Smooth muscle cell (in vitro differentiated cells): ENCODE data around the gene HAUS7. TPM values are rescaled to one million over a fixed set of nuclear protein-coding genes. Genes with fewer than 3 reads are reported as not detected.
"Not testable (repeated sequence)": the region's sequence is repeated elsewhere in the genome, so short reads cannot be mapped to it uniquely, and the experiment has no call there.

ENCODE experiments used
- DNase-seq: peaks from one replicate; lab custom pipeline; 2025; ENCODE audit not compliant: unreplicated experiment; lab: John Stamatoyannopoulos, UW
- H2AFZ ChIP-seq: fragments of 200-600 bp; sonication (generic); 2 replicates; pipeline ENCODE4 v1.6.0; 2016; ENCODE audit warnings: antibody characterized with exemption, low read depth, mild to moderate bottlenecking
- H3F3A ChIP-seq: fragments of 200-600 bp; sonication (generic); 2 replicates; pipeline ENCODE4 v1.6.0; 2017; ENCODE audit warnings: antibody characterized with exemption, low read depth
- H3K27ac ChIP-seq: fragments of 200-600 bp; sonication (generic); 2 replicates; pipeline ENCODE4 v1.5.1; 2016; ENCODE audit warnings: low read depth, mild to moderate bottlenecking
- H3K27me3 ChIP-seq: fragments of 200-600 bp; sonication (generic); 2 replicates; pipeline ENCODE4 v1.6.1; 2016; ENCODE audit warnings: low read depth, mild to moderate bottlenecking
- H3K36me3 ChIP-seq: fragments of 200-600 bp; sonication (generic); 2 replicates; pipeline ENCODE4 v1.5.1; 2016; ENCODE audit warnings: low read depth
- H3K4me1 ChIP-seq: fragments of 200-600 bp; sonication (generic); 2 replicates; pipeline ENCODE4 v1.5.1; 2016; ENCODE audit warnings: low read depth
- H3K4me2 ChIP-seq: fragments of 200-600 bp; sonication (generic); 2 replicates; pipeline ENCODE4 v1.6.0; 2016; ENCODE audit warnings: mild to moderate bottlenecking
- H3K4me3 ChIP-seq: fragments of 200-600 bp; sonication (generic); 2 replicates; pipeline ENCODE4 v1.5.1; 2016; ENCODE audit warnings: mild to moderate bottlenecking
- H3K79me2 ChIP-seq: fragments of 200-600 bp; sonication (generic); 2 replicates; pipeline ENCODE4 v1.6.0; 2016; ENCODE audit warnings: low read depth, mild to moderate bottlenecking
- H3K9ac ChIP-seq: fragments of 200-600 bp; sonication (generic); 2 replicates; pipeline ENCODE4 v1.6.0; 2016; ENCODE audit warnings: low read depth
- H3K9me3 ChIP-seq: fragments of 200-600 bp; sonication (generic); replicated peaks from 2 replicates; pipeline ENCODE4 v1.5.1; 2016; ENCODE audit warnings: low read depth
- H4K20me1 ChIP-seq: fragments of 200-600 bp; sonication (generic); 2 replicates; pipeline ENCODE4 v1.6.0; 2016; ENCODE audit warnings: low read depth
- CTCF ChIP-seq: fragments of 200-600 bp; sonication (generic); IDR thresholded peaks from 2 replicates; pipeline ENCODE4 v1.5.1; 2017; ENCODE audit warnings: borderline replicate concordance, mild to moderate bottlenecking, antibody characterized with exemption; ENCODE audit not compliant: insufficient read depth, poor library complexity, severe bottlenecking
- WGBS: methylation state at CpG from one replicate; pipeline ENCODE4 v1.1.7; 2016; ENCODE audit warnings: low lambda C conversion rate; 5-methylcytosine and 5-hydroxymethylcytosine counted together
- polyA plus RNA-seq: library from polyadenylated mRNA; unstranded; fragments of >200 nt; fragmentation: Nextera tagmentation; extraction: Ambion mirVana; gene quantifications from 2 replicates; pipeline ENCODE4 v1.2.1, GENCODE V29; 2016
- total RNA-seq: library from RNA; depleted of rRNA; stranded (reverse); fragments of >200 nt; gene quantifications from 2 replicates; pipeline ENCODE4 v1.2.3, GENCODE V29; 2014

The HAUS7 gene
- total and polyA plus RNA-seq, 2 experiments from 2014 or later = 18.5 to 27.4 TPM

- Histone ChIP-seq H3F3A (no peaks in the 10 kb centered on the region), H4K20me1 (no peaks in the 10 kb centered on the region), H2AFZ (no peak overlapping the region), H3K79me2 (no peaks in the 10 kb centered on the region), H3K4me2 (no peak overlapping the region), H3K27me3 (no peaks in the 10 kb centered on the region), H3K9me3 (no peaks in the 10 kb centered on the region), H3K27ac (no peak overlapping the region), H3K36me3 (no peaks in the 10 kb centered on the region), H3K4me1 (no peaks in the 10 kb centered on the region), H3K9ac (no peak overlapping the region), H3K4me3 (no peak overlapping the region)
- TF ChIP-seq CTCF = no peak
- WGBS = 86% methylated on average over 6 of the region's 7 CpGs
- no peak for DNase-seq
Measured at GRCh38 chrX:153406903-153407302, 63.5 kb downstream of the HAUS7 start.

- H3K9ac ChIP-seq = no peak overlapping the region
- no peaks in the 10 kb centered on the region for H3K79me2 ChIP-seq
- H3F3A ChIP-seq = no peaks in the 10 kb centered on the region
- H3K4me3 ChIP-seq = no peak overlapping the region
- no peaks in the 10 kb centered on the region for H3K27me3 ChIP-seq
- H3K4me1 ChIP-seq = no peaks in the 10 kb centered on the region
- WGBS = 92% methylated on average over 9 of the region's 9 CpGs
- no peaks in the 10 kb centered on the region for H4K20me1 ChIP-seq
- H3K36me3 ChIP-seq = no peaks in the 10 kb centered on the region
- H3K9me3 ChIP-seq = no peaks in the 10 kb centered on the region
- TF ChIP-seq CTCF = no peak
- no peak overlapping the region for H3K4me2 ChIP-seq
- no peak overlapping the region for H2AFZ ChIP-seq
- no peak for DNase-seq
- no peak overlapping the region for H3K27ac ChIP-seq
Measured at GRCh38 chrX:153406011-153406410, 64.4 kb downstream of the HAUS7 start.

- Histone ChIP-seq H3K79me2 (no peaks in the 10 kb centered on the region), H3K9me3 (no peaks in the 10 kb centered on the region), H3K27ac (no peak overlapping the region), H3K4me2 (no peak overlapping the region), H3K27me3 (no peaks in the 10 kb centered on the region), H2AFZ (no peak overlapping the region), H3K36me3 (no peaks in the 10 kb centered on the region), H3F3A (no peaks in the 10 kb centered on the region), H4K20me1 (no peaks in the 10 kb centered on the region), H3K9ac (no peak overlapping the region), H3K4me1 (no peaks in the 10 kb centered on the region), H3K4me3 (no peak overlapping the region)
- no peak for TF ChIP-seq CTCF
- WGBS = 59% methylated on average over 4 of the region's 5 CpGs
- DNase-seq = no peak
Measured at GRCh38 chrX:153405426-153405825, 65.0 kb downstream of the HAUS7 start.

- H3K27me3 ChIP-seq, DNase-seq, H3K9me3 ChIP-seq, H3F3A ChIP-seq, H3K9ac ChIP-seq, H3K36me3 ChIP-seq, H3K4me3 ChIP-seq, H3K79me2 ChIP-seq, H3K27ac ChIP-seq, H3K4me1 ChIP-seq, H4K20me1 ChIP-seq, H3K4me2 ChIP-seq, H2AFZ ChIP-seq: not testable (repeated sequence)
- WGBS = 69% methylated on average over 5 of the region's 5 CpGs
Measured at GRCh38 chrX:153404333-153404732, 66.0 kb downstream of the HAUS7 start.
